ENCODE measurements around the gene LRP11.
"Not testable (repeated sequence)": the region's sequence is repeated elsewhere in the genome, so short reads cannot be mapped to it uniquely, and the experiment has no call there.

The LRP11 gene

GRCh38 chr6:149897855-149898744 lies 33.9 kb upstream of the LRP11 start, which contains the start of gene RAET1E:
Gene RAET1E, minus strand, starts transcription at chr6:149898113. Its CDS starts 7,212 bp downstream, at chr6:149890901.
- no peak for DNase-seq

- no peak for DNase-seq
These were observed 33.0 kb upstream of the LRP11 start for GRCh38 chr6:149897015-149897697.

- DNase-seq = no peak
These were observed 32.3 kb upstream of the LRP11 start for GRCh38 chr6:149896491-149896890.

- peak; percentile 45 for DNase-seq
These were observed 31.7 kb upstream of the LRP11 start for GRCh38 chr6:149895833-149896271.

- peak; percentile 8 for DNase-seq
These were observed 31.0 kb upstream of the LRP11 start for GRCh38 chr6:149895048-149895590.

GRCh38 chr6:149891864-149892263 lies 27.7 kb upstream of the LRP11 start:
- DNase-seq = not testable (repeated sequence)

- DNase-seq = no peak
These were observed 27.1 kb upstream of the LRP11 start for GRCh38 chr6:149891259-149891658.

- DNase-seq = no peak
These were observed 26.5 kb upstream of the LRP11 start for GRCh38 chr6:149890629-149891045.

- DNase-seq = no peak
These were observed 25.2 kb upstream of the LRP11 start for GRCh38 chr6:149889326-149889725.

- DNase-seq = no peak
These were observed 24.5 kb upstream of the LRP11 start for GRCh38 chr6:149888659-149889058.

GRCh38 chr6:149888093-149888492 lies 23.9 kb upstream of the LRP11 start:
- DNase-seq = no peak

- DNase-seq = no peak
These were observed 23.2 kb upstream of the LRP11 start for GRCh38 chr6:149887343-149887742.

- DNase-seq = no peak
These were observed 21.7 kb upstream of the LRP11 start for GRCh38 chr6:149885888-149886287.

GRCh38 chr6:149884617-149885016 lies 20.5 kb upstream of the LRP11 start:
- no peak for DNase-seq

- DNase-seq = no peak
These were observed 20.1 kb upstream of the LRP11 start for GRCh38 chr6:149884215-149884614.

- DNase-seq = no peak
These were observed 17.7 kb upstream of the LRP11 start for GRCh38 chr6:149881860-149882259.

GRCh38 chr6:149881066-149881766 lies 17.1 kb upstream of the LRP11 start:
- DNase-seq = no peak

- no peak for DNase-seq
These were observed 13.5 kb upstream of the LRP11 start for GRCh38 chr6:149877659-149878058.

GRCh38 chr6:149876241-149876933 lies 12.2 kb upstream of the LRP11 start:
- DNase-seq = no peak

GRCh38 chr6:149872233-149872632 lies 8.1 kb upstream of the LRP11 start:
- no peak for DNase-seq

GRCh38 chr6:149871182-149871581 lies 7.0 kb upstream of the LRP11 start:
- DNase-seq = no peak

GRCh38 chr6:149869275-149869892 lies 5.2 kb upstream of the LRP11 start:
- DNase-seq = no peak

Measured in suppressor macrophage treated with lipopolysaccharide for 4 hours (primary cell).